ENCODE data around the gene NACC1.
"Not testable (repeated sequence)": the region's sequence is repeated elsewhere in the genome, so short reads cannot be mapped to it uniquely, and the experiment has no call there.

The NACC1 gene

DNA sequence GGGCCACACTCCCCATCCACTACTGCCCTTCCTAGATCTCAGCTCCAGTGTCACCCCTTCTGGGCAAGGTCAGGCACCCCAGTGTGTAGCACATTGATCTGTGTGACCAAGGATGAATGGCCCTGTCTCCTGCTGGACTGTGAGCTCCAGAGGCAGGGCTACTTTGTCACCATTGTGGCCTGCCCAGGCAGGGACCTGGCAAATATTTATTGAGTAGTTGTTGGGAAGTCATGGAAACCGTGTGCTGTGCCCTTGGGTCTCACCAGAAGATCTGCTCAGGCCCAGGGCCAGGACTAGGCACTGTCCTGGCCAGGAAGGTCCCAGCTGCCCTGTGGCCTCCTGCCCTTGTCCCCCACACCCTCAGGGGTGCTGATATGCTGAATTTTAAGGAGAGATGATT, 10.5 kb downstream of the NACC1 start:
- TF ChIP-seq POLR2A (IDR thresholded peaks at IDR 0.05; ENCODE audit: low read depth, low read length), result no peak
- FAIRE-seq (no peak), DNase-seq (ENCODE audit: insufficient read length, low spot score) (no peak)

DNA sequence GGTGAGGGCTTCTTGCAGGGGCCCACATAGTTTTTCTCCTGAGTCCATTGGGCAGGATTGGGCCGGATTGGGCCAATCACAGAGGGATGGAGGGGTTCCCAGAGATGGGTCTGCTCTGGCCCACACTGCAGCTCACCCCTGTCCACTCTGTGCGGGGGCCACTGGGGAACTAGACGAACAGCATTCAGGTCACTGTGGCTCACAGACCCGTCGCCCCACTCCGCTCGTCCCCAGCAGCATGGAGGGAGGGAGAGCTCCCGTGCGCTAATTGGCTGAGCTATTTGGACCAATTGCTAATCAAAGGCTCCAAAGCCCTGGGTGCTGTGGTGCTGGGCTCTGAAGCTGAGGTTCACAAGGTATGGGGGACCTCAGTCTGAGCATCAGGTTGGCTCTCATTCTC, 11.3 kb downstream of the NACC1 start:
- FAIRE-seq (no peak), DNase-seq (ENCODE audit: insufficient read length, low spot score) (no peak)
- no peak for TF ChIP-seq POLR2A (IDR thresholded peaks at IDR 0.05; ENCODE audit: low read depth, low read length)

DNA sequence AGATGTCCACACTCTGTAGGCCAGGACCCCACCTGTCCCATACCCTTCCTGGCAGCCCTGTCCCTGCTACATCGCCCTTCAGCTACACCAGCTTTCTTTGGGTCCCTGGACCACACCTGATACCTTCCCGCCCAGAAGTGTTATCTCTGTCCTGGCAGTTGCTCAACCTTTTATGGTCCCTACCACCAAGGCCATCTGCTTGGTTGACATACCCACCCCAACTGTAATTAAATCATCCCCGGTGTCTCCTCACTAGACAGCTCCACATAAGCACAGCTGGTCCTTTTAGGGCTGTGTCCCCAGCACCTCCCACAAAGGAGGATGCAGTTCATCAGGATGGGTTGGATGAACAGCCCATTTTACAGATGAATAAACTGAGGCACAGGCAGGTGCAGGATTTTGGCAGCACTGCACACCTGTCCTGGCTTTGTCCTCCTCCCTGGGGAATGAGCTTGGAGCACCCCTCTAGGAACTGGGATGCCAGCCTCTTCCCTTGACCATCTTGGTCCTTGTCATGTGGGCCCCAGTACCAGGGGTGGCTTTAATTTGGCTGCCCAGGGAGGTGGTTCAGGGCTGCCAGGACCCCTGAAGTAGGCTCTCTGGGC, 12.9 kb downstream of the NACC1 start:
- FAIRE-seq (no peak), DNase-seq (ENCODE audit: insufficient read length, low spot score) (no peak)
- no peak for TF ChIP-seq POLR2A (IDR thresholded peaks at IDR 0.05; ENCODE audit: low read depth, low read length)

DNA sequence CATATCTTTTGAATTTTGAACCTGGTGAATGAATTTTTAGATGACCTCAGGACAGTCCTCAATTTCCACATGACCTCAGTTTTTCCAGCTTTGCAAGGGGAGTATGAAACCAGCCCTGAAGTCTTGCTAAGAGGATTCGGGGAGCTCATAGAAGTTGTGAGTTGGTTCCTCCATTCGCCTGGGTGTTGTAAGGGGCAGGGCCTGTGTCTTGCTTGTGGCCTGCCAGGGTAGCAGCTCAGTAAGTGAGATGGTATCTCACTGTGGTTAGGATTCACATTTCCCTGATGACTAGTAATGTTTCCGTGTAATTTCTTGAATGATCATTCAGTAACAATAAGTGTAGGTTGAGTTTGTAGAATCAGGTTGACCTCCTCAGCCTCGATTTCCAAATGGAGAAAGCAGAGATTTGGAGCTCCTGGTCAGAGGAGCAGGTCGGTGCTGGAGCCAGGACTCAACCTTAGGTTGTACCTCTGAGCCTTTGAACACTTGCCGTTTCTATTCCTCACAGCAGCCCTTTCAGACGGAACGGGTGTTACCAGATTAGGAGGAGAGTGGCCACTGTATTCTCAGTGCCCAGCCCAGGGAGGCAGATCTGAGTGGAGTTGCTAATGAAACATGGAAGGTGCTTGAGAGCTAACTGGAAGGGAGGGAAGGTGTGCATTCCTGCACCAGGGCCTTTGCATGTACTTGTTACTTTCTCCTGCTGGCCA, 14.6 kb downstream of the NACC1 start:
- DNase-seq (ENCODE audit: insufficient read length, low spot score), result no peak
- no peak for FAIRE-seq
- TF ChIP-seq POLR2A (IDR thresholded peaks at IDR 0.05; ENCODE audit: low read depth, low read length), result no peak

DNA sequence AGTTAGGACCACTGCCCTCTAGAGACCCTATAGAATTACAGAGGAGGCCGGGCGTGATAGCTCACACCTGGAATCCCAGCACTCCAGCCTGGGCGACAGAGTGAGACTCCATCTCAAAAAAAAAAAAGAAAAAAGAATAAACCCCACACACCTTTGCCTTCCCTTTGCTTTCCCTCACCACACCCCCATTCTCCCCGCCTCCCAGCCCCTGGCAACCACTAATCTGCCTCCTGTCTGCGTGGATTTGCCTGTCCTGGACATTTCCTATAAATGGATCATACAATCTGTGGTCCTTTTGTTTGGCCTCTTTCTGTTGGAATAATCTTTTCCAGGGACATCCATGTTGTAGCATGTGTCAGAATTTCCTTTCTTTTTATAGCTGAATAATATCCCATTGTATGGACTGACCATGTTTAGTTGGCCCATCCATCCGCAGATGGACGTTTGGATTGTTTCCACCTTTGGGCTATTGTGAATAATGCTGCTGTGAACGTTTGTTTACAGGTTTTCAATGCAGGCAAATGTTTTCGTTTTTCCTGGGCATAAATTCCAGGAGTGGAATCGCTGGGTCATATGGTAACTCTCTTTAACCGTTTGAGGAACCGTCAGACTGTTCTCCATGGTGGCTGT, 15.3 kb downstream of the NACC1 start:
- FAIRE-seq, result no peak
- no peak for DNase-seq (ENCODE audit: insufficient read length, low spot score)
- TF ChIP-seq POLR2A (IDR thresholded peaks at IDR 0.05; ENCODE audit: low read depth, low read length), result no peak

DNA sequence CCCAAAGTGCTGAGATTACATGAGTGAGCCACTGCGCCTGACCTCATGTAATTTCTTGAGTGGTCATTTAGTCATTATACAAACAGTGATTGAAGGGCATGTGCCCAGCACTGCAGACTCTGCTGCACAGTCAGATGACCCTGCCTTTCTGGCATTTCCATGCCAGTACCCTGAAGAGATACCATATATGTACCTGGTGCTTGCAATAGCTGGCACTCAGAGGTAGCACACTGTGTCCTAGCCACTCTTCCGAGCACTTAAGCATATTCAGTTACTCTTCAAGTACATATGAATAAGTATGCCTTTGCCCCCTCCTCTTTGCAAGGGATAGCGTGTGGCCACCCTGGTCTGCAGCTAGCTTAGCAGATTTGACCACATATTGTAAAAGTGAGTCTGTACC, 16.6 kb downstream of the NACC1 start:
- DNase-seq (ENCODE audit: insufficient read length, low spot score), result no peak
- no peak for FAIRE-seq
- no peak for TF ChIP-seq POLR2A (IDR thresholded peaks at IDR 0.05; ENCODE audit: low read depth, low read length)

DNA sequence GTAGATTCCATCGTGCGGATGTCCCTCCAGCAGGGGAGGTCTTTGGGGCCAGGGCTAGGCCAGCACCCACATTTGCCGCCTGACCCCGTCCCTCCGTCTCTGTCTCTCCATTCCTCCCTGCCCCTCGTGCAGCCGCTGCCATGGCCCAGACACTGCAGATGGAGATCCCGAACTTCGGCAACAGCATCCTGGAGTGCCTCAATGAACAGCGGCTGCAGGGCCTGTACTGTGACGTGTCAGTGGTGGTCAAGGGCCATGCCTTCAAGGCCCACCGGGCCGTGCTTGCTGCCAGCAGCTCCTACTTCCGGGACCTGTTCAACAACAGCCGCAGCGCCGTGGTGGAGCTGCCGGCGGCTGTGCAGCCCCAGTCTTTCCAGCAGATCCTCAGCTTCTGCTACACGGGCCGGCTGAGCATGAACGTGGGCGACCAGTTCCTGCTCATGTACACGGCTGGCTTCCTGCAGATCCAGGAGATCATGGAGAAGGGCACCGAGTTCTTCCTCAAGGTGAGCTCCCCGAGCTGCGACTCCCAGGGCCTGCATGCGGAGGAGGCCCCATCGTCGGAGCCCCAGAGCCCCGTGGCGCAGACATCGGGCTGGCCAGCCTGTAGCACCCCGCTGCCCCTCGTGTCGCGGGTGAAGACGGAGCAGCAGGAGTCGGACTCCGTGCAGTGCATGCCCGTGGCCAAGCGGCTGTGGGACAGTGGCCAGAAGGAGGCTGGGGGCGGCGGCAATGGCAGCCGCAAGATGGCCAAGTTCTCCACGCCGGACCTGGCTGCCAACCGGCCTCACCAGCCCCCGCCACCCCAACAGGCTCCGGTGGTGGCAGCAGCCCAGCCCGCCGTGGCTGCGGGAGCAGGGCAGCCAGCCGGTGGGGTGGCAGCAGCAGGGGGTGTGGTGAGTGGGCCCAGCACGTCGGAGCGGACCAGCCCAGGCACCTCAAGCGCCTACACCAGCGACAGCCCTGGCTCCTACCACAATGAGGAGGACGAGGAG, 17.3 kb downstream of the NACC1 start:
- FAIRE-seq (no peak), DNase-seq (ENCODE audit: insufficient read length, low spot score) (no peak)
- TF ChIP-seq POLR2A (IDR thresholded peaks at IDR 0.05; ENCODE audit: low read depth, low read length), result no peak

DNA sequence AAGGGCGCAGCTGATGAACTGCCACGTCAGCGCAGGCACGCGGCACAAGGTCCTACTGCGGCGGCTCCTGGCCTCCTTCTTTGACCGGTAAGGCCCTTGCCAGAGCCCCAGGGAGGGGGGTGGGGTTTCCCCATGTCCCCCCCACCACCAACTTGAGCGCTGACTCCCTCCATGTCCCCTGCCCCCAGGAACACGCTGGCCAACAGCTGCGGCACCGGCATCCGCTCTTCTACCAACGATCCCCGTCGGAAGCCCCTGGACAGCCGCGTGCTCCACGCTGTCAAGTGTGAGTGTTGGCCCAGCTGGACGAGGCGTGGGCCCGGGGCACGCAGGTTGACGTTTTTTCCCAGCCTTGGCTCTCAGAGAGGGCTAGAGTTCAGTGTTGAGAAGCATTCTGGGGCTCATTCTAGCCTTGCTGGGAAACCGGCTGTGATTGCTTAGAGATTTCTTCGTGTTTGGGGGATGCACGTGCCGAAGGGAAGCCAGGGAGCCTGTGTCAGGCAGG, 19.3 kb downstream of the NACC1 start:
- no peak for TF ChIP-seq POLR2A (IDR thresholded peaks at IDR 0.05; ENCODE audit: low read depth, low read length)

DNA sequence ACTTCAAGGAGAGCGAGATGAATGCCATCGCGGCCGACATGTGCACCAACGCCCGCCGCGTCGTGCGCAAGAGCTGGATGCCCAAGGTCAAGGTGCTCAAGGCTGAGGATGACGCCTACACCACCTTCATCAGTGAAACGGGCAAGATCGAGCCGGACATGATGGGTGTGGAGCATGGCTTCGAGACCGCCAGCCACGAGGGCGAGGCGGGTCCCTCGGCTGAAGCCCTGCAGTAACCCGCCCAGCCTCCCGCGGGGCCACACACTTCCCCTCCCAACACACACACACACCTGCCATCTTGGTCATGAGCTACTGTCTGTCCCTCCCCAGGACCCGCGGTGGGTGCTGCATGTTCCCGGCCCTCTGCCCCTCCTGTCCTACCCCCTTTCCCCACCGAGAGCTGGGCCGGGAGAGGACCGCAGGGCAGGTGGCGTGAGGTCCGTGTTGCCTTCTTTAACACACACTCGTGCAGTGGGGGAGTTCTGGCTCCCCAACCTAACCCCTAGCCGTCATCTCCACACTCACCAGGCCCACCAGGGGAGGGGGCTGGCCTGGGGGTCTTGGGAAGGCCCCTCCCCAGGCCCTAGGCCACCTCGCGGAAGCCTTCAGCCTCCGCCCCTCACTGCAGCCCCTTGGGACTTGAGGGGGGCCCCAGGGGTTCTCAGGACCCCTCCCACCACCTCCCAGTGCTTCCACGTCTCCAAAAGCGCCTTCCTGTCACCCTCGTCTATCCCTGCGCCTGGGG, 20.3 kb downstream of the NACC1 start:
- no peak for DNase-seq (ENCODE audit: insufficient read length, low spot score)
- no peak for FAIRE-seq
- TF ChIP-seq POLR2A (IDR thresholded peaks at IDR 0.05; ENCODE audit: low read depth, low read length), result no peak

More for the DNA sequence above, 19.3 kb downstream of the NACC1 start:
- FAIRE-seq (no peak), DNase-seq (ENCODE audit: insufficient read length, low spot score) (no peak)

DNA sequence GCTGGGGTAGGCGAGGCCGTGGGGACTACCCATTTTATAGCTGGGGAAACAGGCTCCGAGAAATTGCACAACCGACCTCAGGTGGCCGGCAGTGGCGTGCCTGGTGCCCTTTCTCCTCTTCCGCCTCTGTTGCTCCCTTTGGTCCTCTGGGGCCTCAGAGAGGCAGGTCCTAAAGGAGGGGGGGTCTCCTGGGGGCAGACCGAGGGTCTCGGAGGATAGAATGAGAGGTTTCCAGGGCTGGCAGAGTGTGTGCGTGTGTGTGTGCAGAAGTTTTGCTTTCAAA, 20.8 kb downstream of the NACC1 start:
- FAIRE-seq, result no peak
- no peak for TF ChIP-seq POLR2A (IDR thresholded peaks at IDR 0.05; ENCODE audit: low read depth, low read length)

DNA sequence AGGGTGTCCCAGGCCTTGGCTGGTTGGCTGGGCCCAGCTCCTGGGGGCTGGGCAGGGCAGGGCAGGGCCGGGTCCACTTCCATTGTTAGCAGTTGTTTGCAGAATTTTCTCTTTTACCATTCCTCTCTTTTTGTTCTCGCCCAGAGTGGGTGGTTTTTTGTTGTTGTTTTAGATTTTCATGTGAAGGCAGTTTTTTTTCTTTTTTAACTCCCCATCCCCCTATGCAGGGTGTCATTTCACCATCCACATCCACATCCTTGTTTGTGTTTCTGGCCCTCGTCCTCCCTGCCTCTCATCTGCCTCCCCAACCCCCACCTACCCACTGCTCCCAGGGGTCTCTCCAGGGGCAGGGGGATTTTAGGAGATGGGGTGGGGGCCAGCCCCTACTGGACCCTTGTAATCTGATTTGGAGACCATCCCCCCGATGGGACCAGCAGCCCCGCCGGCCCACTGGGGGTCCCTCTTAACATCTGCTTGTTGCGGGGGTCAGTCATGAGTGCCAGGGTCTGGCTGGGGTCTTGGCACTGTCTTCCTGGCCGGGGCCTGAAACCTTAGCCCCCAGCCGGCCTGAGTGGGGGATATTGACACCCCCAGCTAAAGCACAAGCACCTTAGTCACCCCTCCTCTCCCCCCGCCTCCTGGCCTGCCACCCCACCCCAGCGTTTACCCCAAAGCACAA, 21.7 kb downstream of the NACC1 start:
- TF ChIP-seq POLR2A (IDR thresholded peaks at IDR 0.05; ENCODE audit: low read depth, low read length), result no peak
- DNase-seq (ENCODE audit: insufficient read length, low spot score) (no peak), FAIRE-seq (no peak)

More for the DNA sequence above, 20.8 kb downstream of the NACC1 start:
- no peak for DNase-seq (ENCODE audit: insufficient read length, low spot score)

DNA sequence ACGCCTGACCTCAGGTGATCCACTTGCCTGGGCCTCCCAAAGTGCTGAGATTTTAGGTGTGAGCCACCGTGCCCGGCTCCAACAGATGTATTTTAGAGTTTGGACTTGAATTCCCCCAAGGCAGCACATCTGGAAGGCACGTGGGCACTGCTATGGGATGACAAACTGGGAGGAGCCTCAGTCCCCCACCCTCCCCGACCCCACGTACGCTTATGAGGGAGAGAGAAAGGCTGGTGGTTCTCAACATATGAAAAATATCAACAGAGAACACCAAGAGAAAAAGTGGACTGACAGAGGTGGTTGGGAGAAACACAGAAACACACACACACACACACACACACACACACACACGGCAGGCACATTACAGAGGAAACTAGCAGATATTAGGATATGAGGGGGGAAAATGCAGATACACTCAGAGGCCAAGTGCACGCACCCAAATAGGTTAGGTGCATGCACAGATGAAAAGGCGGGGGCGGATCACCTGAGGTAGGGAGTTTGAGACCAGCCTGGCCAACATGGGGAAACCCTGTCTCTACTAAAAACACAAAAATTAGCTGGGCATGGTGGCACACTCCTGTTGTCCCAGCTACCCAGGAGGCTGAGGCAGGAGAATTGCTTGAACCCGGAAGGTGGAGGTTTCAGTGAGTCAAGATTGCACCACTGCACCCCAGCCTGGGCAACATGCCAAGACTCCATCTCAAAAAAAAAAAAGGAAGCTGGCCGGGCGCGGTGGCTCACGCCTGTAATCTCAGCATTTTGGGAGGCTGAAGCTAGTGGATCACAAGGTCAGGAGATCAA, 28.9 kb downstream of the NACC1 start:
- no peak for FAIRE-seq
- no peak for DNase-seq (ENCODE audit: insufficient read length, low spot score)
- no peak for TF ChIP-seq POLR2A (IDR thresholded peaks at IDR 0.05; ENCODE audit: low read depth, low read length)

DNA sequence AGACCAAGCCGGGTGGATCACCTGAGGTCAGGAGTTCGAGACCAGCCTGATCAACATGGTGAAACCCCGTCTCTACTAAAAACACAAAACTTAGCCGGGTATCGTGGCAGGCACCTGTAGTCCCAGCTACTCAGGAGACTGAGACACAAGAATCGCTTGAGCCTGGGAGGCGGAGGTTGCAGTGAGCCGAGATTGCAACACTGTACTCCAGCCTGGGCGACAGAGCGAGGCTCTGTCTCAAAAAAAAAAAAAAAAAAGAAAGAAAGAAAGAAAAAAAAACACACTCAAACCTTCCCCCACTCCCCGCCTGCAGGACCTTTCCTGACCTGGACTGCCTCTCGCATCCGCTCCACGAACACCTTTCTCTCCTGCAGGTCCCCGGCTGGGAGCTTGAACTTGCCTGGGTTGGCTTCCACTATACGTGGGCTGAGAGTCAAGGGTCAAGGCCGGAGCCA, 31.1 kb downstream of the NACC1 start:
- not testable (repeated sequence) for DNase-seq (ENCODE audit: insufficient read length, low spot score); FAIRE-seq

Data from H54 (cell line).